ENCODE data around the gene MAPK11.
A peak's percentile ranks its signal among the peaks of the same experiment; 100 is the strongest.

The MAPK11 gene

GRCh38 chr22:50246242-50247175 is 23.7 kb downstream of the MAPK11 start:
- peak; percentile 17 for DNase-seq

DNA sequence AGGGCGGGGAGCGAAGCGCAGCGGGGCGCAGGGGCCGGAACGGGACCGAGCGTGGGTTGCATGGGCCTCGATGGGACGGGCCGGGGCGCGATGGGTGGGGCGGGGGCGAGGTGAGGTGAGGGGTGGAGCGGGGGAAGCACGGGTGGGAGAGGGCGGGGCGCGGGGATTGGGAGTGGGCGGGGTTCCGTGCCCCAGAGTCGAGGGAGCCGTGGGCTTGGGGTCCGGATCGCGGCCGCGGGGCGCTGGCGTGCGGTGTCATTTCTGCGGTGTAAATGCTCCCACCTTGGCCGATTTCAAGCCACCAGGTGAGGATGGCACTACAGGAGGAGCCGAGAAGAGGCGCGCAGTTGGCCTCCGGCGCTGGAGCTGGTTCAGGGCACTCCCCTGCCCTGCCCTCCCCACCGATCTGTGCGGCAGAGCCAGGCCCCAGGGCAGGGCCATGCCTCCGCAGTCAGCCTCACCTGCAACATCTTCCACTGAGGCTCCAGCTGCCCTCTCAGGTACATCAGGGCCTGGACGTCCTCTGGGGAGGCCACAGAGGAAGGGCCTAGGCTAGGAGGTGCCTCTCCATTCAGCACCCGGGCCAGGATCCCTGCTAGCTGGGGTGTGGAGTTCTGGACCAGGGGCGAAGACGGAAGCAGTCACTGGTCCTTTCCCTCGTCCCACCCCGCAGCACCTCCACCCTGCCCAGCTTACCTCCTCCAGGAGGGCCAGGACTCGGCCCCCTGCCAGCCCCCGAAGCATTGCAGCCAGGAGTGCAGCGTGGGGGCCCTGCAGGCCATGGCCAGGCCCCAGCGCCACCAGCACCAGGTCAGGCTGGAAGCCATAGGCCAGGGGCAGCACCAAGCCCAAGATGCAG is 24.7 kb downstream of the MAPK11 start:
- no peak for DNase-seq

- DNase-seq: peak; percentile 97
These were observed 25.6 kb downstream of the MAPK11 start, which contains the start of gene TUBGCP6 for GRCh38 chr22:50244420-50245213. TUBGCP6 (minus strand) TSS chr22:50245023; CDS start chr22:50244459, 564 bp downstream.

GRCh38 chr22:50243685-50244419 is 26.3 kb downstream of the MAPK11 start:
- DNase-seq: peak; percentile 32

DNA sequence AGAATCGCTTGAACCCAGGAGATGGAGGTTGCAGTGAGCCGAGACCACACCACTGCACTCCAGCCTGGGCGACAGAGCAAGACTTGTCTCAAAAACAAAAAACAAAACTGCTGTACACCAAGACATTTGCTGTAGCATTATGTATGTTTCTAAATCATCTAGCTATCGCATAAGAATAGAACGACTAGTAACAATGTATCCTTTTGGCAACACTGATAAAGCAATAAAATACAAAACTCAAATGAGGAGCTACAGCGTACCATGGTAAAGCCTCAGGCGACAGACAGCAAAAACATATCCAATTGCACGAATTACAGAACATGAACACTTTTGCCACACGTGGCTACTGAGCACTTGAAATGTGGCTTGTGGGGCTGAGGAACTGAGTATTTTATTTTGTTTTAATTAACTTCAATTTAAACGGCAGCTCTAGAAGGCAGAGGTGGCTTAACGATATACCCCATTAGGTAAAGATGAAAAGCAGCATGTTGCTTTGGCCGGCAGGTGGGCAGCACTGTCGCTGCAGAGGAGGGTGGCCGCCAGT is 27.7 kb downstream of the MAPK11 start:
- DNase-seq: peak; percentile 17

- no peak for DNase-seq
These were observed 31.4 kb downstream of the MAPK11 start for GRCh38 chr22:50238755-50239154.

DNA sequence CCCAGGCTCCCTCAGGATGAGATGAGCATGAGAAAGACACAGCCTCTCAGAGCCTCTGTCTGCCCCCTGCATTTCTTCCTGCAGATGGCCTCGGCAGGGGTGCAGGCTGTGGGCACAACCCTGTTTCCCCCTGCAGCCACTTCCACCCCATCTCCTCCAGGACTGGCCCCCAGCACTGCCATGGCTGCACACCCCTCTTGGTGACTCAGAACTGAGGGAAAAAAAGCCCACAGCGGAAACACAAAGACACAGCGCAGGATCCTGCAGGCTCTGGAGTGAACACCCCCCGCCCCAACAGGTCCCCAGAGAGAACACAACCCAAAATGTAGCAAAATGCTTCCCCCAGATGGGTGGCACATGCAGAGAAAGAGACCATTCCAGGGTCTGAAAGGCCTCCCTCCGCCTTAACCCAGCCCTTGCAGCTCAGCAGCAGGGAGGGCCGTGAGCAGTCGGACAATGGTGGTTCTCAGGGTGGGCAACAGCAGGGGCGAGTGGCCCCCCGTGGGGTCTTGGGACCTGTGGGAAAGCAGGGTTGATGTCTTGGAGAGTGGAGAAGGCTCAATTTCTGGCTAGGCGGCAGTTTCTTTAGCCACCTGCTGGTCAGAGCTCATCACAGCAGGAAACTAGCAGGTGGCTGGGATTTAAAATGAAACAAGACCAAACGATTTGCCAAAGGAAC is 33.3 kb downstream of the MAPK11 start:
- peak; percentile 66 for DNase-seq

GRCh38 chr22:50233223-50233622 is 37.0 kb downstream of the MAPK11 start:
- DNase-seq: no peak

GRCh38 chr22:50232481-50233151 is 37.6 kb downstream of the MAPK11 start:
- DNase-seq: no peak

- DNase-seq: no peak
These were observed 40.8 kb downstream of the MAPK11 start for GRCh38 chr22:50229370-50229769.

GRCh38 chr22:50228366-50228765 is 41.8 kb downstream of the MAPK11 start:
- DNase-seq: no peak

DNA sequence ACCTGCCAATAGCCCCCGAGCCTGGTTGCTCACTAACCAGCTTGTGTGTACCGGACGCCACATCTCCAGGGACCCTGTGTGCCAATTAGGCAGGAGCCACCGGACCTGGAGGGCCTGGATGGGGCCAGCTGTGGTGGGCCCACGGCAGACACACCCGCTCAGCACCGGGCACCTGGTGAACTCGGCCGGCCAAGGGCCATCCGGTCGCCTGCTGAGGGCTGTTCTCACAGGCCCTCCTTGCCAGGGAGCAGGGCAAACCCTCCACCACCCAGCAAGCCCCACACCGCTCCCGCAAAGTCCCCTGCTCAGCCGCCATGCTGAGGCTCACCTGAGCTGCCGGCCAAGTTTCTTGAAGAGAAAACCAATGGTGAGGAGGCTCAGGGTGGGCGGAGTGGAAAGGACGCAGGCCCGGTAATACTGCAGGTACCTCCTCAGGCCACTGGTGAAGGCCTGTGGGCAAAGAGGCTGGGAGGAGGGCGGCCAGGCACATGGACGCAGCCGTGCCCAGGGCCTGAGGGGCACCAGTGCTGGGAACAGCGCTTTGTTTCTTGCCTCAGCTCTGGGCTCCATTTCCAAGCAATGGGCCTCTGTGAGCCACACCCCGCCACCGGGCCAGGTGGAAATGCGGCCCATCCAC is 42.5 kb downstream of the MAPK11 start:
- no peak for DNase-seq

DNA sequence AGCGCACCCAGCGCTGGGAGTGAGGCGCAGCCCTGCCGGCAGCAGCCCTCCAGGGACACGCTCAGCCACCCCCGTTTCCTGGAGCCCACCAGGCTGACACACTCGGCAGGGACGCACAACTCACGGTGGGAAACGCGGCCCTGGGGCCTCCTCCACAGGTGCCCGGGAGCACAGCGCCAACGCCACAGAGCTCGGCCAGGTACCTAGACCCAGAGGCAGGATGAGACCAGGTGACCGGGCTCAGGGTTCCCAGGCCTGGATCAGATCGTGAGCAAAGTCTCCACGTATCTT is 43.4 kb downstream of the MAPK11 start:
- DNase-seq: no peak

GRCh38 chr22:50226063-50226874 is 43.9 kb downstream of the MAPK11 start:
- no peak for DNase-seq

- DNase-seq: no peak
These were observed 44.8 kb downstream of the MAPK11 start for GRCh38 chr22:50225200-50225969.

- no peak for DNase-seq
These were observed 46.1 kb downstream of the MAPK11 start for GRCh38 chr22:50224071-50224470.

GRCh38 chr22:50222508-50222907 is 47.7 kb downstream of the MAPK11 start:
- no peak for DNase-seq

Data from NCI-H69 (cell line).